AG04449 (cell line): Measurements from ENCODE around the gene ORC2.
"Not testable (repeated sequence)": the region's sequence is repeated elsewhere in the genome, so short reads cannot be mapped to it uniquely, and the experiment has no call there.

Experiments used
- CTCF ChIA-PET: fragments of 350-600 bp; formaldehyde crosslinking; extraction: SDS; loops from one replicate; lab custom pipeline; 2021; ENCODE audit warnings: antibody characterized with exemption; lab: Yijun Ruan, JAX
- POLR2A ChIA-PET: fragments of 400-600, 350-600 bp; formaldehyde crosslinking; extraction: SDS; loops from one replicate; lab custom pipeline; 2020; ENCODE audit warnings: antibody characterized with exemption, inconsistent platforms; lab: Yijun Ruan, JAX
- DNase-seq: peaks from one replicate; pipeline ENCODE4 v3.0.0-alpha.2; 2010; ENCODE audit warnings: low read depth, low spot score
- H3K4me3 ChIP-seq: 2 replicates; pipeline ENCODE4 v1.5.1; 2011; ENCODE audit warnings: low read depth, mild to moderate bottlenecking, control low read depth, low read length
- TF ChIP-seq, protein P1 (sequence below): IDR thresholded peaks from one replicate; pipeline ENCODE4 v1.5.1; 2011; ENCODE audit warnings: mild to moderate bottlenecking, moderate library complexity, low read length, control low read depth, inconsistent platforms; ENCODE audit not compliant: insufficient read depth; ENCODE audit errors: missing control alignments

Gene ORC2

DNA sequence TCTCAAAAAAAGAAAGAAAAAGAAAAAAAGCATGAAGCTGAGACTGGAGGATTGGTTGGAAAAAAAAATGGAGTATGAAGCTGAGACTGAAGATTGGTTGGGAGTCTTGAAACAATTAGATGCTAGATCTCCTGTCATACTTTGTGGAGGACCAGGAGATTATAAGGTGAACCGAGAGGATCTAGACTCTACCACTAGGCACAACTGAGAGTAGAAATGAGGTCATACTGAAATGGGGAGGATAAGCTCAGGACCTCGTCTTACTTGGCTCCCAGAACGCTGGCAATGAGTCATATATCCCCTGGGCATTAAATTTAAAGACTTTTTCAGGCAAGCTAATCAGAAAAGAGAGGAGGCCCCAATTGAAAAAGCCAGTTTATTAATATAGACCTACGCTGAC is 3.3 kb upstream of the ORC2 start:
- no peak overlapping the region for H3K4me3 ChIP-seq
- ChIA-PET POLR2A (no interaction called here), CTCF (interaction anchor here (0.9 to 1.7 kb wide), 2 partner anchors 103 to 211 kb away, joined by 4 read pairs; no protein-coding TSS in a partner anchor)
- TF ChIP-seq, protein P1, sequence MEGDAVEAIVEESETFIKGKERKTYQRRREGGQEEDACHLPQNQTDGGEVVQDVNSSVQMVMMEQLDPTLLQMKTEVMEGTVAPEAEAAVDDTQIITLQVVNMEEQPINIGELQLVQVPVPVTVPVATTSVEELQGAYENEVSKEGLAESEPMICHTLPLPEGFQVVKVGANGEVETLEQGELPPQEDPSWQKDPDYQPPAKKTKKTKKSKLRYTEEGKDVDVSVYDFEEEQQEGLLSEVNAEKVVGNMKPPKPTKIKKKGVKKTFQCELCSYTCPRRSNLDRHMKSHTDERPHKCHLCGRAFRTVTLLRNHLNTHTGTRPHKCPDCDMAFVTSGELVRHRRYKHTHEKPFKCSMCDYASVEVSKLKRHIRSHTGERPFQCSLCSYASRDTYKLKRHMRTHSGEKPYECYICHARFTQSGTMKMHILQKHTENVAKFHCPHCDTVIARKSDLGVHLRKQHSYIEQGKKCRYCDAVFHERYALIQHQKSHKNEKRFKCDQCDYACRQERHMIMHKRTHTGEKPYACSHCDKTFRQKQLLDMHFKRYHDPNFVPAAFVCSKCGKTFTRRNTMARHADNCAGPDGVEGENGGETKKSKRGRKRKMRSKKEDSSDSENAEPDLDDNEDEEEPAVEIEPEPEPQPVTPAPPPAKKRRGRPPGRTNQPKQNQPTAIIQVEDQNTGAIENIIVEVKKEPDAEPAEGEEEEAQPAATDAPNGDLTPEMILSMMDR = no peak
- peak; percentile 29 for DNase-seq

- H3K4me3 ChIP-seq = peak overlapping the region; percentile 98
- ChIA-PET CTCF (interaction anchor here (1.0 to 3.6 kb wide), 7 partner anchors 10 to 193 kb away, joined by 3 to 22 read pairs (median 6); no protein-coding TSS in a partner anchor), POLR2A (no interaction called here)
- DNase-seq = no peak
- TF ChIP-seq, protein P1 = no peak
Measured at GRCh38 chr2:200964498-200964897, 1.0 kb upstream of the ORC2 start.

- POLR2A ChIA-PET = interaction anchor here (0.6 to 1.0 kb wide), 3 partner anchors 11 to 75 kb away, joined by 3 read pairs; partner anchors contain the start of genes NIF3L1 and PPIL3
- H3K4me3 ChIP-seq = peak overlapping the region; percentile 98
- DNase-seq = not testable (repeated sequence)
- CTCF ChIA-PET = interaction anchor here (1.0 to 3.6 kb wide), 13 partner anchors 7 to 268 kb away, joined by 3 to 22 read pairs (median 6); no protein-coding TSS in a partner anchor
Measured at GRCh38 chr2:200963918-200964252, 425 bp upstream of the ORC2 start.

GRCh38 chr2:200962811-200963123 is 693 bp downstream of the ORC2 start:
- no peak for DNase-seq
- H3K4me3 ChIP-seq = peak overlapping the region; percentile 98
- ChIA-PET CTCF (interaction anchor here (0.6 to 3.6 kb wide), 20 partner anchors 9 to 269 kb away, joined by 3 to 22 read pairs (median 5); no protein-coding TSS in a partner anchor), POLR2A (no interaction called here)
- TF ChIP-seq, protein P1 = no peak

DNA sequence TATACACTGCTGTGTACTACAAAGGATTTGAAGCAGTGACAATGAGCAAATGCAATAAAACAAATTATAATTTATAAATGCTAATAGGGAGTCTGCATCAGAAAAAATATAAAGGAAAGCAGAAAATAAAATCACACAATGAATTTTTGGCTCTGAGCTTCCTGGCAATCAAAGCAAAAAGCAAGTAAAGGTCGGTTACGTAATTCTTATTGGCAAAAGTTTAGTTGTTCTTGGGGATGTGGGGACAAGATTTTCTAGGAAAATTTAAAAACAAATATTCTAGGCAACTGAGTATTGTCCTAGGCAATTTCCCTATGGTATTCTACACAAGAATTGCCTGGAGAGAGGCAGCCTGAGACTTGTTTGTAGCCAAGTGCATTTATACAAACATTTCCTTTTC is 1.8 kb downstream of the ORC2 start:
- TF ChIP-seq, protein P1 = no peak
- no peak overlapping the region for H3K4me3 ChIP-seq
- ChIA-PET POLR2A (no interaction called here), CTCF (interaction anchor here (1.2 to 3.6 kb wide), 5 partner anchors 8 to 104 kb away, joined by 3 to 22 read pairs (median 9); no protein-coding TSS in a partner anchor)
- no peak for DNase-seq

- CTCF ChIA-PET = interaction anchor here (1.0 to 2.7 kb wide), 3 partner anchors 8 to 227 kb away, joined by 4 to 13 read pairs (median 5); partner anchors contain the start of gene ORC2
Measured at GRCh38 chr2:200950378-200950777, 13.1 kb downstream of the ORC2 start.

GRCh38 chr2:200945395-200945729 is 18.1 kb downstream of the ORC2 start:
- no peak for DNase-seq

More at GRCh38 chr2:200950378-200950777, 13.1 kb downstream of the ORC2 start:
- H3K4me3 ChIP-seq = no peak overlapping the region
- DNase-seq = no peak
- TF ChIP-seq, protein P1 = no peak
- POLR2A ChIA-PET = no interaction called here

More at GRCh38 chr2:200945395-200945729, 18.1 kb downstream of the ORC2 start:
- no peak overlapping the region for H3K4me3 ChIP-seq
- CTCF ChIA-PET = interaction anchor here (0.8 to 2.3 kb wide), 6 partner anchors 11 to 232 kb away, joined by 3 to 7 read pairs (median 4); partner anchors contain the start of gene ORC2
- TF ChIP-seq, protein P1 = no peak
- POLR2A ChIA-PET = no interaction called here
